MM.1S (cell line): ENCODE data around the gene VGF.

ENCODE experiments used
- EZH2 ChIP-seq: fragments of 300-600 bp; sonication (generic); optimal IDR thresholded peaks from 2 replicates; pipeline ENCODE3; 2017; ENCODE audit warnings: low read depth, mild to moderate bottlenecking, antibody characterized with exemption, low read length, mixed read lengths
- EZH2phosphoT487 ChIP-seq: fragments of 300-600 bp; sonication (generic); IDR thresholded peaks from 2 replicates; pipeline ENCODE4 v1.6.1; 2018; ENCODE audit warnings: antibody characterized with exemption, low read length
- TF ChIP-seq, protein P1 (sequence below): fragments of 300-600 bp; sonication (generic); IDR thresholded peaks from 2 replicates; pipeline ENCODE4 v1.5.1; 2016; ENCODE audit warnings: antibody characterized with exemption, low read length, mixed read lengths

GRCh38 chr7:101208794-101209193 lies 43.4 kb upstream of the VGF start:
- TF ChIP-seq, protein P1, sequence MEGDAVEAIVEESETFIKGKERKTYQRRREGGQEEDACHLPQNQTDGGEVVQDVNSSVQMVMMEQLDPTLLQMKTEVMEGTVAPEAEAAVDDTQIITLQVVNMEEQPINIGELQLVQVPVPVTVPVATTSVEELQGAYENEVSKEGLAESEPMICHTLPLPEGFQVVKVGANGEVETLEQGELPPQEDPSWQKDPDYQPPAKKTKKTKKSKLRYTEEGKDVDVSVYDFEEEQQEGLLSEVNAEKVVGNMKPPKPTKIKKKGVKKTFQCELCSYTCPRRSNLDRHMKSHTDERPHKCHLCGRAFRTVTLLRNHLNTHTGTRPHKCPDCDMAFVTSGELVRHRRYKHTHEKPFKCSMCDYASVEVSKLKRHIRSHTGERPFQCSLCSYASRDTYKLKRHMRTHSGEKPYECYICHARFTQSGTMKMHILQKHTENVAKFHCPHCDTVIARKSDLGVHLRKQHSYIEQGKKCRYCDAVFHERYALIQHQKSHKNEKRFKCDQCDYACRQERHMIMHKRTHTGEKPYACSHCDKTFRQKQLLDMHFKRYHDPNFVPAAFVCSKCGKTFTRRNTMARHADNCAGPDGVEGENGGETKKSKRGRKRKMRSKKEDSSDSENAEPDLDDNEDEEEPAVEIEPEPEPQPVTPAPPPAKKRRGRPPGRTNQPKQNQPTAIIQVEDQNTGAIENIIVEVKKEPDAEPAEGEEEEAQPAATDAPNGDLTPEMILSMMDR = no peak
- TF ChIP-seq EZH2 = no peak
- no peak for TF ChIP-seq EZH2phosphoT487
